Astrocyte (in vitro differentiated cells and primary cell): ENCODE results near the gene HSF2. TPM values are rescaled to one million over a fixed set of nuclear protein-coding genes. Genes with fewer than 3 reads are reported as not detected.

Source experiments
- DNase-seq: peaks from one replicate; pipeline ENCODE4 v3.0.0-alpha.2; 2010; ENCODE audit warnings: low read depth
- FAIRE-seq: peaks from 2 replicates; lab custom pipeline; 2011; peaks lifted over from hg19 to GRCh38; lab: Jason Lieb, UNC
- H2AFZ ChIP-seq: 2 replicates; pipeline ENCODE4 v1.6.0; 2012; ENCODE audit warnings: low read depth, low read length, inconsistent platforms
- H3K27ac ChIP-seq: 2 replicates; pipeline ENCODE4 v1.5.1; 2011; ENCODE audit warnings: low read depth, low read length, inconsistent platforms
- H3K27me3 ChIP-seq: 2 replicates; pipeline ENCODE4 v1.6.0; 2011; ENCODE audit warnings: low read length, inconsistent platforms; ENCODE audit not compliant: insufficient read depth
- H3K36me3 ChIP-seq: 2 replicates; pipeline ENCODE4 v1.5.1; 2011; ENCODE audit warnings: low read length, inconsistent platforms; ENCODE audit not compliant: insufficient read depth
- H3K4me1 ChIP-seq: 2 replicates; pipeline ENCODE4 v1.5.1; 2011; ENCODE audit warnings: low read length, inconsistent platforms; ENCODE audit not compliant: insufficient read depth
- H3K4me2 ChIP-seq: 2 replicates; pipeline ENCODE4 v1.6.0; 2012; ENCODE audit warnings: low read length, inconsistent platforms
- H3K4me3 ChIP-seq: 2 replicates; pipeline ENCODE4 v1.5.1; 2011; ENCODE audit warnings: low read depth, mild to moderate bottlenecking, low read length, inconsistent platforms; ENCODE audit not compliant: insufficient read depth
- H3K79me2 ChIP-seq: 2 replicates; pipeline ENCODE4 v1.6.0; 2012; ENCODE audit warnings: mild to moderate bottlenecking, low read length, inconsistent platforms; ENCODE audit not compliant: insufficient read depth
- H3K9ac ChIP-seq: 2 replicates; pipeline ENCODE4 v1.6.0; 2012; ENCODE audit warnings: mild to moderate bottlenecking, low read length, inconsistent platforms
- H3K9me3 ChIP-seq: 2 replicates; pipeline ENCODE4 v1.5.1; 2012; ENCODE audit warnings: low read depth, mild to moderate bottlenecking, low read length, inconsistent platforms; ENCODE audit not compliant: insufficient read depth
- H4K20me1 ChIP-seq: 2 replicates; pipeline ENCODE4 v1.6.0; 2012; ENCODE audit warnings: low read length, inconsistent platforms; ENCODE audit not compliant: insufficient read depth
- H3K27ac Mint-ChIP-seq: one replicate; pipeline ENCODE4 v1.8.0; 2021; ENCODE audit warnings: mild to moderate bottlenecking, mixed read lengths; ENCODE audit not compliant: unreplicated experiment
- H3K27me3 Mint-ChIP-seq: one replicate; pipeline ENCODE4 v1.8.0; 2021; ENCODE audit warnings: low read depth, mixed read lengths; ENCODE audit not compliant: unreplicated experiment
- H3K36me3 Mint-ChIP-seq: one replicate; pipeline ENCODE4 v1.8.0; 2021; ENCODE audit warnings: low read depth, mixed read lengths; ENCODE audit not compliant: unreplicated experiment
- H3K4me1 Mint-ChIP-seq: one replicate; pipeline ENCODE4 v1.8.0; 2021; ENCODE audit warnings: low read depth, mixed read lengths; ENCODE audit not compliant: unreplicated experiment
- H3K4me3 Mint-ChIP-seq: one replicate; pipeline ENCODE4 v1.8.0; 2021; ENCODE audit warnings: mild to moderate bottlenecking, moderate library complexity, mixed read lengths; ENCODE audit not compliant: unreplicated experiment
- H3K9me3 Mint-ChIP-seq: one replicate; pipeline ENCODE4 v1.8.0; 2021; ENCODE audit warnings: mild to moderate bottlenecking, mixed read lengths; ENCODE audit not compliant: unreplicated experiment
- EZH2 ChIP-seq: IDR thresholded peaks from 2 replicates; pipeline ENCODE4 v1.6.1; 2012; ENCODE audit warnings: mild to moderate bottlenecking, low read length, inconsistent platforms; ENCODE audit not compliant: insufficient read depth
- total RNA-seq: library from RNA; stranded (reverse); gene quantifications from 2 replicates; pipeline ENCODE4 v1.2.1, GENCODE V29; 2021
- TF ChIP-seq, protein P1 (sequence below): IDR thresholded peaks from 2 replicates; pipeline ENCODE4 v1.5.1; 2011; ENCODE audit warnings: low read depth, mild to moderate bottlenecking, inconsistent platforms, low read length, moderate library complexity; ENCODE audit not compliant: insufficient read depth

HSF2 gene
- total RNA-seq, 1 donor from 2014 or later = 9.2 TPM

DNA sequence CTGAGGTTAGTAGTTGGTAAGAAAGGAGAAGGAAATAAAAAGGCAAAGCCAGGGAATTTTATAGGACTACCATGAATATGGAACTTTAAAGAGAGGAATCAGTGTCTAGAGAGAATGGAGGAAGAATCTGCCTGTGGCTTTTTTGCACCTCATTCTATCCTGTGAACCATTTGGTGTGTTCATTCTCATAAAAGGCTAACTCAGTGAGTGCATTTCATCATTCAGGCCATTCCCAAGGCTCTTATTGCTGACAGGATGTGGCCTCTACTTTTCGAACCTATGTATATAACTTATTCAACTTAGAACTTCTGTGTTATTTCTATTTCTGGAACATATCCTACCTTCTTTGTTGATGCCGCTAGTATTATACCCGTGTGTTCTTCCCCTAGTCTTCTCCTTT, 27.1 kb downstream of the HSF2 start:
- H3K27me3 Mint-ChIP-seq = no peaks in the 10 kb centered on the region
- no peak overlapping the region for H3K9ac ChIP-seq
- FAIRE-seq = no peak
- no peaks in the 10 kb centered on the region for H4K20me1 ChIP-seq
- H3K9me3 ChIP-seq = no peaks in the 10 kb centered on the region
- TF ChIP-seq, protein P1, sequence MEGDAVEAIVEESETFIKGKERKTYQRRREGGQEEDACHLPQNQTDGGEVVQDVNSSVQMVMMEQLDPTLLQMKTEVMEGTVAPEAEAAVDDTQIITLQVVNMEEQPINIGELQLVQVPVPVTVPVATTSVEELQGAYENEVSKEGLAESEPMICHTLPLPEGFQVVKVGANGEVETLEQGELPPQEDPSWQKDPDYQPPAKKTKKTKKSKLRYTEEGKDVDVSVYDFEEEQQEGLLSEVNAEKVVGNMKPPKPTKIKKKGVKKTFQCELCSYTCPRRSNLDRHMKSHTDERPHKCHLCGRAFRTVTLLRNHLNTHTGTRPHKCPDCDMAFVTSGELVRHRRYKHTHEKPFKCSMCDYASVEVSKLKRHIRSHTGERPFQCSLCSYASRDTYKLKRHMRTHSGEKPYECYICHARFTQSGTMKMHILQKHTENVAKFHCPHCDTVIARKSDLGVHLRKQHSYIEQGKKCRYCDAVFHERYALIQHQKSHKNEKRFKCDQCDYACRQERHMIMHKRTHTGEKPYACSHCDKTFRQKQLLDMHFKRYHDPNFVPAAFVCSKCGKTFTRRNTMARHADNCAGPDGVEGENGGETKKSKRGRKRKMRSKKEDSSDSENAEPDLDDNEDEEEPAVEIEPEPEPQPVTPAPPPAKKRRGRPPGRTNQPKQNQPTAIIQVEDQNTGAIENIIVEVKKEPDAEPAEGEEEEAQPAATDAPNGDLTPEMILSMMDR = no peak
- no peak for TF ChIP-seq EZH2
- no peaks in the 10 kb centered on the region for H3K4me1 ChIP-seq
- no peak for DNase-seq
- no peak overlapping the region for H3K4me3 ChIP-seq
- no peaks in the 10 kb centered on the region for H3K79me2 ChIP-seq
- H2AFZ ChIP-seq = no peak overlapping the region
- peaks cover 3% of the 10 kb centered on the region for H3K36me3 Mint-ChIP-seq
- H3K9me3 Mint-ChIP-seq = no peaks in the 10 kb centered on the region
- no peaks in the 10 kb centered on the region for H3K27me3 ChIP-seq
- H3K36me3 ChIP-seq = peaks cover 44% of the 10 kb centered on the region
- no peak overlapping the region for H3K27ac Mint-ChIP-seq
- no peak overlapping the region for H3K4me3 Mint-ChIP-seq
- H3K4me2 ChIP-seq = no peak overlapping the region
- H3K4me1 Mint-ChIP-seq = peaks cover 8% of the 10 kb centered on the region
- no peak overlapping the region for H3K27ac ChIP-seq

DNA sequence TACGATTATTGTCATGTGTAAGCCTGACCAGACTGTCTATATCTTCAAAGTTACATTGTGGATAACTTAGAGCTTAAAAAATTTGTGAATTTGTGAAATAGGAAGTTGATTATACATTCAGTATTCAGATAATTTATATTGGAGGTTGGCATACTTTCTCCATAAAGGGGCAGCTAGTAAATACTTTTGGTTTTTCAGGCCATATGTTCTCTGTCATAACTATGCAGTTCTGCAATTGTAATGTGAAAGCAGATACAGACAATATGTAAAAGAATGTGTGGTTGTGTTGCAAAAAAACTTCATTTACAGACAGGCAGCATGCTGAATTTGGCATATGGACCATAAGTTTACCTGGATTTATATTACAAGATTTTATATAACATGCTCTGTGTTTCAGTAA, 29.3 kb downstream of the HSF2 start:
- no peak overlapping the region for H3K9ac ChIP-seq
- no peaks in the 10 kb centered on the region for H3K9me3 Mint-ChIP-seq
- no peak for TF ChIP-seq EZH2
- TF ChIP-seq, protein P1 = no peak
- no peak for DNase-seq
- no peak overlapping the region for H2AFZ ChIP-seq
- peaks cover 8% of the 10 kb centered on the region for H3K4me1 Mint-ChIP-seq
- H3K36me3 Mint-ChIP-seq = peaks cover 3% of the 10 kb centered on the region
- H3K27me3 ChIP-seq = no peaks in the 10 kb centered on the region
- H3K27ac ChIP-seq = no peak overlapping the region
- no peak overlapping the region for H3K27ac Mint-ChIP-seq
- peaks cover 41% of the 10 kb centered on the region for H3K36me3 ChIP-seq
- no peak overlapping the region for H3K4me2 ChIP-seq
- FAIRE-seq = no peak
- H3K4me1 ChIP-seq = no peaks in the 10 kb centered on the region
- no peak overlapping the region for H3K4me3 Mint-ChIP-seq
- H3K9me3 ChIP-seq = no peaks in the 10 kb centered on the region
- no peak overlapping the region for H3K4me3 ChIP-seq
- H3K27me3 Mint-ChIP-seq = no peaks in the 10 kb centered on the region
- no peaks in the 10 kb centered on the region for H3K79me2 ChIP-seq
- no peaks in the 10 kb centered on the region for H4K20me1 ChIP-seq

DNA sequence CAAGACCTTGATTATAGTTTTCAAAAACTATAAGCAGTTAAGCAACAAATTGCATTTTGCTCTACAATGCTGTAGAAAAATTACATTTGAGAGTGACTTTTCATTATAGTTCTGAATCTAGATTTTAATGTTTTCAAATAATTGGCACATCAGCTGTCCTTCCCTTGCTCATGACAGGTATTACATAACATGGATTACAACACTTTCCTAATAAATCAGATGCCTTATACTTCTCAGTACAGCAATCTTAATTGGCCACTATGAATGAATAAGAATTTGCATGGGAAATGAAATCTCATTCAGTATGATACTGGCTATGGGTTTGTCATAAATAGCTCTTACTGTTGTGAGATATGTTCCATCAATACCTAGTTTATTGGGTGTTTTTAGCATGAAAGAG, 29.9 kb downstream of the HSF2 start:
- DNase-seq = no peak
- FAIRE-seq = no peak
- TF ChIP-seq, protein P1 = no peak
- TF ChIP-seq EZH2 = no peak
- Histone ChIP-seq H3K27me3 (no peaks in the 10 kb centered on the region), H2AFZ (no peak overlapping the region), H3K79me2 (no peaks in the 10 kb centered on the region), H3K4me2 (no peak overlapping the region), H4K20me1 (no peaks in the 10 kb centered on the region), H3K4me1 (no peaks in the 10 kb centered on the region), H3K27ac (no peak overlapping the region), H3K36me3 (peaks cover 36% of the 10 kb centered on the region), H3K4me3 (no peak overlapping the region), H3K9me3 (no peaks in the 10 kb centered on the region), H3K9ac (no peak overlapping the region)
- H3K36me3 Mint-ChIP-seq = peaks cover 3% of the 10 kb centered on the region
- no peak overlapping the region for H3K4me3 Mint-ChIP-seq
- H3K27me3 Mint-ChIP-seq = no peaks in the 10 kb centered on the region
- peaks cover 8% of the 10 kb centered on the region for H3K4me1 Mint-ChIP-seq
- no peak overlapping the region for H3K27ac Mint-ChIP-seq
- H3K9me3 Mint-ChIP-seq = no peaks in the 10 kb centered on the region
